ENCODE data around the gene PRSS2. TPM values are rescaled to one million over a fixed set of nuclear protein-coding genes. Genes with fewer than 3 reads are reported as not detected.

The PRSS2 gene
- total and polyA plus RNA-seq, 9 of the 15 experiments (the other 6 are each of a cell fraction or from before 2014, with no cell fraction given) = 1.3 to 23.9 (median 3.8) TPM

GRCh38 chr7:142808802-142809583, 38.2 kb downstream of the PRSS2 start (continued):
- TF ChIP-seq MITF (IDR thresholded peaks at IDR 0.05) (peak; percentile 35; the same call in 1 of the 2 replicates), STAT5A (IDR thresholded peaks at IDR 0.05; ENCODE audit: borderline replicate concordance, low read length) (no peak), RBFOX2 (IDR thresholded peaks at IDR 0.05; ENCODE audit: low read depth, low read length) (0 out of 2 replicates have a peak, but pooled peaks have one; percentile 30), TAF7 (tag; IDR thresholded peaks at IDR 0.05) (no peak), HOXB6 (CRISPR knock-in tag; IDR thresholded peaks at IDR 0.05; ENCODE audit: borderline replicate concordance) (no peak), NCOR1 (IDR thresholded peaks at IDR 0.05) (0 out of 2 replicates have a peak, but pooled peaks have one; percentile 24), U2AF2 (optimal IDR thresholded peaks at IDR 0.05; ENCODE audit: low read depth, low read length) (no peak), MYNN (IDR thresholded peaks at IDR 0.05) (peak; percentile 54; the same call in 1 of the 2 replicates), MYNN (CRISPR knock-in tag; IDR thresholded peaks at IDR 0.05) (no peak), ZFX (CRISPR knock-in tag; IDR thresholded peaks at IDR 0.05) (no peak), FUS (optimal IDR thresholded peaks at IDR 0.05; ENCODE audit: low read depth, low read length) (no peak), TAF15 (IDR thresholded peaks at IDR 0.05; ENCODE audit: low read depth, low read length) (no peak), TGIF2 (CRISPR knock-in tag; IDR thresholded peaks at IDR 0.05) (no peak), STAG1 (CRISPR knock-in tag; IDR thresholded peaks at IDR 0.05; ENCODE audit: borderline replicate concordance) (no peak), POLR2G (IDR thresholded peaks at IDR 0.05; ENCODE audit: low read depth, low read length) (no peak), THAP12 (CRISPR knock-in tag; IDR thresholded peaks at IDR 0.05) (no peak), ZNF274 (IDR thresholded peaks at IDR 0.05; ENCODE audit: borderline replicate concordance, low read depth, low read length) (no peak), MCM7 (IDR thresholded peaks at IDR 0.05) (no peak), GTF2A2 (tag; IDR thresholded peaks at IDR 0.05) (no peak), MCM5 (IDR thresholded peaks at IDR 0.05; ENCODE audit: low read depth) (no peak), SREBF2 (CRISPR knock-in tag; IDR thresholded peaks at IDR 0.05) (no peak), ZNF133 (CRISPR knock-in tag; IDR thresholded peaks at IDR 0.05) (no peak), CHD1 (IDR thresholded peaks at IDR 0.05; ENCODE audit: low read length) (no peak), ZNF253 (CRISPR knock-in tag; conservative IDR thresholded peaks at IDR 0.05) (no peak), KLF1 (tag; IDR thresholded peaks at IDR 0.05) (no peak), SP1 (CRISPR knock-in tag; IDR thresholded peaks at IDR 0.05) (no peak)

Measured in K562 (cell line).